Measurements from ENCODE around the gene MCM8. TPM values are rescaled to one million over a fixed set of nuclear protein-coding genes. Genes with fewer than 3 reads are reported as not detected.

The MCM8 gene
- total and polyA plus RNA-seq, 2 donors from 2014 or later: 1.9 to 6.6 TPM

- intact Hi-C loops (cut with DNase I): no loop called here
- Histone ChIP-seq H3K36me3 (ENCODE audit: control insufficient read depth in 2 of 3, insufficient read depth in 3 of 3, low read length in 3 of 3) (peaks cover 0 to 3% (median 0%) of the 10 kb centered on the region in 3 donors), H3K9ac (ENCODE audit: low read length in 3 of 3) (no peak overlapping the region), H3K27ac (ENCODE audit: low read depth in 2 of 2, low read length in 2 of 2) (no peak overlapping the region), H3K4me1 (ENCODE audit: control insufficient read depth in 2 of 3, insufficient read depth in 2 of 3, low read depth in 1 of 3, low read length in 3 of 3) (peaks cover 0 to 8% (median 0%) of the 10 kb centered on the region in 3 donors), H3K27me3 (ENCODE audit: control insufficient read depth, insufficient read depth, low read length) (no peaks in the 10 kb centered on the region), H3K9me3 (ENCODE audit: control insufficient read depth in 2 of 3, insufficient read depth in 1 of 3, low read length in 3 of 3) (no peaks in the 10 kb centered on the region), H3K4me3 (ENCODE audit: low read length in 3 of 3) (no peak overlapping the region)
- DNase-seq: peak in 1 of 5 donors; percentile 12
- no peak for FAIRE-seq
- TF ChIP-seq CTCF (IDR thresholded peaks at IDR 0.05; ENCODE audit: borderline replicate concordance, extremely low read depth, insufficient read depth): no peak
Measured at GRCh38 chr20:5996765-5997164, 46.3 kb downstream of the MCM8 start.

- no peaks in the 10 kb centered on the region for H3K4me1 ChIP-seq (ENCODE audit: control insufficient read depth in 2 of 3, insufficient read depth in 2 of 3, low read depth in 1 of 3, low read length in 3 of 3)
- no peak for TF ChIP-seq CTCF (IDR thresholded peaks at IDR 0.05; ENCODE audit: borderline replicate concordance, extremely low read depth, insufficient read depth)
- no peak for FAIRE-seq
- intact Hi-C loops (cut with DNase I): no loop called here
- no peak overlapping the region for H3K9ac ChIP-seq (ENCODE audit: low read length in 3 of 3)
- H3K36me3 ChIP-seq (ENCODE audit: control insufficient read depth in 2 of 3, insufficient read depth in 3 of 3, low read length in 3 of 3): peaks cover 0 to 3% (median 0%) of the 10 kb centered on the region in 3 donors
- H3K4me3 ChIP-seq (ENCODE audit: low read length in 3 of 3): no peak overlapping the region
- no peaks in the 10 kb centered on the region for H3K27me3 ChIP-seq (ENCODE audit: control insufficient read depth, insufficient read depth, low read length)
- DNase-seq: no peak
- H3K9me3 ChIP-seq (ENCODE audit: control insufficient read depth in 2 of 3, insufficient read depth in 1 of 3, low read length in 3 of 3): no peaks in the 10 kb centered on the region
- H3K27ac ChIP-seq (ENCODE audit: low read depth in 2 of 2, low read length in 2 of 2): no peak overlapping the region
Measured at GRCh38 chr20:5999783-6000182, 49.3 kb downstream of the MCM8 start.

- no peak overlapping the region for H3K9ac ChIP-seq (ENCODE audit: low read length in 3 of 3)
- H3K4me1 ChIP-seq (ENCODE audit: control insufficient read depth in 2 of 3, insufficient read depth in 2 of 3, low read depth in 1 of 3, low read length in 3 of 3): no peaks in the 10 kb centered on the region
- H3K4me3 ChIP-seq (ENCODE audit: low read length in 3 of 3): no peak overlapping the region
- H3K36me3 ChIP-seq (ENCODE audit: control insufficient read depth in 2 of 3, insufficient read depth in 3 of 3, low read length in 3 of 3): peaks cover 0 to 3% (median 0%) of the 10 kb centered on the region in 3 donors
- intact Hi-C loops (cut with DNase I): no loop called here
- no peak overlapping the region for H3K27ac ChIP-seq (ENCODE audit: low read depth in 2 of 2, low read length in 2 of 2)
- H3K9me3 ChIP-seq (ENCODE audit: control insufficient read depth in 2 of 3, insufficient read depth in 1 of 3, low read length in 3 of 3): no peaks in the 10 kb centered on the region
- DNase-seq (no peak), FAIRE-seq (no peak)
- no peaks in the 10 kb centered on the region for H3K27me3 ChIP-seq (ENCODE audit: control insufficient read depth, insufficient read depth, low read length)
- TF ChIP-seq CTCF (IDR thresholded peaks at IDR 0.05; ENCODE audit: borderline replicate concordance, extremely low read depth, insufficient read depth): no peak
Measured at GRCh38 chr20:6000871-6001270, 50.4 kb downstream of the MCM8 start.

- Histone ChIP-seq H3K9me3 (ENCODE audit: control insufficient read depth in 2 of 3, insufficient read depth in 1 of 3, low read length in 3 of 3) (no peaks in the 10 kb centered on the region), H3K36me3 (ENCODE audit: control insufficient read depth in 2 of 3, insufficient read depth in 3 of 3, low read length in 3 of 3) (peaks cover 2 to 17% (median 6%) of the 10 kb centered on the region in 3 donors), H3K4me1 (ENCODE audit: control insufficient read depth in 2 of 3, insufficient read depth in 2 of 3, low read depth in 1 of 3, low read length in 3 of 3) (peaks cover 0 to 7% (median 0%) of the 10 kb centered on the region in 3 donors), H3K4me3 (ENCODE audit: low read length in 3 of 3) (peak overlapping the region; percentile 76 to 87 (median 86)), H3K9ac (ENCODE audit: low read length in 3 of 3) (peak overlapping the region; percentile 61 to 66 (median 62)), H3K27me3 (ENCODE audit: control insufficient read depth, insufficient read depth, low read length) (no peaks in the 10 kb centered on the region), H3K27ac (ENCODE audit: low read depth in 2 of 2, low read length in 2 of 2) (peak overlapping the region; percentile 69 to 77)
- DNase-seq (peak in 2 of 5 donors; percentile 22 to 27), FAIRE-seq (no peak)
- TF ChIP-seq CTCF (IDR thresholded peaks at IDR 0.05; ENCODE audit: borderline replicate concordance, extremely low read depth, insufficient read depth): no peak
- intact Hi-C loops (cut with DNase I): no loop called here
Measured at GRCh38 chr20:6006603-6006949, 56.1 kb downstream of the MCM8 start.

All from kidney (tissue), 14 donors.